Suprapubic skin (tissue), 4 donors: ENCODE results near the gene RPL35. TPM values are rescaled to one million over a fixed set of nuclear protein-coding genes. Genes with fewer than 3 reads are reported as not detected.

Experiments
- DNase-seq, 2 donors: peaks; one replicate each; pipeline ENCODE4 v3.0.0-alpha.2; 2019; ENCODE audit warnings: low spot score in 2 of 2
- H3K27ac ChIP-seq: fragments of 200-600 bp; sonication (generic); one replicate; pipeline ENCODE4 v1.5.1; 2019
- H3K27me3 ChIP-seq: fragments of 200-600 bp; sonication (generic); one replicate; pipeline ENCODE4 v1.5.1; 2019
- H3K36me3 ChIP-seq: fragments of 200-600 bp; sonication (generic); one replicate; pipeline ENCODE4 v1.5.1; 2019
- H3K4me1 ChIP-seq: fragments of 200-600 bp; sonication (generic); one replicate; pipeline ENCODE4 v1.5.1; 2019
- H3K4me3 ChIP-seq: fragments of 200-600 bp; sonication (generic); one replicate; pipeline ENCODE4 v1.5.1; 2019; ENCODE audit warnings: mild to moderate bottlenecking
- H3K9me3 ChIP-seq: fragments of 200-600 bp; sonication (generic); one replicate; pipeline ENCODE4 v1.5.1; 2019
- EP300 ChIP-seq: sonication (generic); formaldehyde crosslinking; IDR thresholded peaks from one replicate; pipeline ENCODE4 v1.6.1; 2017; ENCODE audit warnings: antibody characterized with exemption
- POLR2A ChIP-seq, 2 donors: fragments of 450-650 bp; IDR thresholded peaks; one replicate each; pipeline ENCODE4 v1.6.1; 2017; ENCODE audit warnings: antibody characterized with exemption in 2 of 2, mild to moderate bottlenecking in 2 of 2, moderate library complexity in 2 of 2
- POLR2AphosphoS5 ChIP-seq, 3 donors: sonication (generic); formaldehyde crosslinking; IDR thresholded peaks; one replicate each; pipeline ENCODE4 v1.6.1; 2017; ENCODE audit warnings: antibody characterized with exemption in 3 of 3
- WGBS: methylation state at CpG from one replicate; pipeline ENCODE4 v1.1.5; 2018; 5-methylcytosine and 5-hydroxymethylcytosine counted together
- total RNA-seq, 4 donors: library from RNA; depleted of rRNA; stranded (reverse); fragments of >200 nt; gene quantifications; one replicate each; pipeline ENCODE4 v1.1.0, GENCODE V29; 2016
- TF ChIP-seq, protein P1 (sequence below), 2 donors: fragments of 200-600 bp in 1 of 2; fragments of 450-650 bp in 1 of 2; sonication (generic) in 1 of 2; IDR thresholded peaks; one replicate each; pipeline ENCODE4 v1.5.1; 2016 to 2019; ENCODE audit warnings: antibody characterized with exemption in 2 of 2, mild to moderate bottlenecking in 1 of 2, moderate library complexity in 1 of 2

RPL35 gene
- total RNA-seq, 4 donors from 2014 or later, result 1,001 to 2,050 (median 1,799) TPM

DNA sequence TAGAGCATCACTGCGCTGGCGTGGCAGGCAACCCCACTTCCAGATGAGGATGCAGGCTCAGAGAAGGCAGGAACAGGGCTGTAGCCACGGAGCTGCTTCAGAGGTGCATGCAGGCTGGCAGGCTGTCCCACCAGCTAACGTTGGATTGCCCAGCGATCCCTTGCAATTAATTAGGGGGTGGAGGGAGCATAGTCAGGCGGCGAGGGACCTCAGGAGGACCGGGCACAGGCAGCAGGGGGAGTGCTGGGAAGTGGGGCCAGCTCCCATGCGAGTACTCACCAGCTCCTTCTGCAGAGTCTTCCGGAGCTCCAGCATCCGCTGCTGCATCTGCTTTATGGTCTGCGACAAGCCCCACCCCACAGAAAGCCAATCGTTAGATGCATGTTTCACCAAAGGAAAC, 20.5 kb upstream of the RPL35 start:
- WGBS, result 70% methylated on average over 8 of the region's 13 CpGs
- Histone ChIP-seq H3K9me3 (no peaks in the 10 kb centered on the region), H3K27me3 (no peaks in the 10 kb centered on the region), H3K36me3 (peaks cover 82% of the 10 kb centered on the region), H3K27ac (no peak overlapping the region), H3K4me1 (no peaks in the 10 kb centered on the region), H3K4me3 (no peak overlapping the region)
- DNase-seq, result no peak
- TF ChIP-seq, protein P1, sequence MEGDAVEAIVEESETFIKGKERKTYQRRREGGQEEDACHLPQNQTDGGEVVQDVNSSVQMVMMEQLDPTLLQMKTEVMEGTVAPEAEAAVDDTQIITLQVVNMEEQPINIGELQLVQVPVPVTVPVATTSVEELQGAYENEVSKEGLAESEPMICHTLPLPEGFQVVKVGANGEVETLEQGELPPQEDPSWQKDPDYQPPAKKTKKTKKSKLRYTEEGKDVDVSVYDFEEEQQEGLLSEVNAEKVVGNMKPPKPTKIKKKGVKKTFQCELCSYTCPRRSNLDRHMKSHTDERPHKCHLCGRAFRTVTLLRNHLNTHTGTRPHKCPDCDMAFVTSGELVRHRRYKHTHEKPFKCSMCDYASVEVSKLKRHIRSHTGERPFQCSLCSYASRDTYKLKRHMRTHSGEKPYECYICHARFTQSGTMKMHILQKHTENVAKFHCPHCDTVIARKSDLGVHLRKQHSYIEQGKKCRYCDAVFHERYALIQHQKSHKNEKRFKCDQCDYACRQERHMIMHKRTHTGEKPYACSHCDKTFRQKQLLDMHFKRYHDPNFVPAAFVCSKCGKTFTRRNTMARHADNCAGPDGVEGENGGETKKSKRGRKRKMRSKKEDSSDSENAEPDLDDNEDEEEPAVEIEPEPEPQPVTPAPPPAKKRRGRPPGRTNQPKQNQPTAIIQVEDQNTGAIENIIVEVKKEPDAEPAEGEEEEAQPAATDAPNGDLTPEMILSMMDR (IDR thresholded peaks at IDR 0.05), result no peak
- TF ChIP-seq EP300 (no peak), POLR2AphosphoS5 (IDR thresholded peaks at IDR 0.05) (no peak), POLR2A (IDR thresholded peaks at IDR 0.05) (no peak)

DNA sequence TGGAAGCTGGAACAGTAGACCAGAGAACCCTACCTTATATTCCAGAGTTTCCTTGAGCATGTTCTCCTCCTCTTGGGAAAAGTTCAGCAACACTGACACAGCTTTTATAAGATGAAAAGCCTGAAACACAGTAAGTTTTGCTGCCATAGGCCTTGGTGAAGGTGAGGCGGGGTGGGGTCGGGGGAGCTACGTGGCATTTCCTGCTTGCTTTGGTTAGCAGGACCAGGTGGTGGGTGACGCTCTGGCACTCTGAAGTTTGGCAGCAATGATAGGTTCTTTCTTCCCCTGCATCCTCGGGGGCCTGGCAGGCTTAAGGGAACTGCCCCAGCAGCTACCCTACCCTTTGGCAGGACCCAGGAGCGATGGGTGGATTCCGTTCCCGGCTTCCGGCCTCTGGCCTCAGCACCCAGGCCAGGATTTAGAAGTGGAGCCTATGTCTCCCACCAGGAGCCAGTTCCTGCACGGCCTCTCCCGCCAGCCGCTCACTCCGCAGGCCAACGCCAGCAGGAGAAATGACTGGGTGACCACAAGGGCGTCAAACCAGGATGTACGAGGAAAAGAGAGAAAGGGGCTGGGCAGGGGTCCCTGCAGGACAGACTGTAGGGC, 19.5 kb upstream of the RPL35 start:
- 89% methylated on average over 14 of the region's 16 CpGs for WGBS
- no peaks in the 10 kb centered on the region for H3K27me3 ChIP-seq
- no peaks in the 10 kb centered on the region for H3K9me3 ChIP-seq
- H3K4me3 ChIP-seq, result no peak overlapping the region
- peaks cover 82% of the 10 kb centered on the region for H3K36me3 ChIP-seq
- no peaks in the 10 kb centered on the region for H3K4me1 ChIP-seq
- H3K27ac ChIP-seq, result no peak overlapping the region
- no peak for TF ChIP-seq POLR2AphosphoS5 (IDR thresholded peaks at IDR 0.05)
- TF ChIP-seq, protein P1 (IDR thresholded peaks at IDR 0.05), result no peak
- no peak for TF ChIP-seq POLR2A (IDR thresholded peaks at IDR 0.05)
- TF ChIP-seq EP300, result no peak
- DNase-seq, result no peak

DNA sequence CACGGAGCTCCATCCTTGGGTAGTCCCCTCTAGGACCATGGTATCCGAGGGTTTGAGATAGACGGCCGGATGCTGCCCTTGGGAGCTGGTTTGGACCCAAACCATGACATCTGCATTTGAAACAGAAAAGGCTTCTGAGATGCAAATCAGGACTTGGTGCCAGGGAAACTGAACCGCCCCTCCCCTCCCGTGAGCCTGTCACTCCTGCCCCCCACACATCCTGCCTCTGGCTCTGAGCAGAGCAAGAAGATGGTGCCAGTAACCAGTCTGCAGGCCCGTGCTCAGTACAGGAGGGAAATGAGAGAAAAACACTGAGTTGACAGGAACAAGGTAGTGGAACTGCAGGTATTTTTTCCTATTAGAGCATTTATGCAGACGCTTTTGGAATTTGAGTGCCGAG, 18.7 kb upstream of the RPL35 start:
- DNase-seq, result no peak
- TF ChIP-seq POLR2A (IDR thresholded peaks at IDR 0.05) (no peak), POLR2AphosphoS5 (IDR thresholded peaks at IDR 0.05) (no peak), EP300 (no peak)
- TF ChIP-seq, protein P1 (IDR thresholded peaks at IDR 0.05), result no peak
- H3K27ac ChIP-seq, result no peak overlapping the region
- H3K27me3 ChIP-seq, result no peaks in the 10 kb centered on the region
- no peaks in the 10 kb centered on the region for H3K9me3 ChIP-seq
- no peak overlapping the region for H3K4me3 ChIP-seq
- peaks cover 82% of the 10 kb centered on the region for H3K36me3 ChIP-seq
- H3K4me1 ChIP-seq, result no peaks in the 10 kb centered on the region
- WGBS, result 51% methylated on average over 9 of the region's 9 CpGs

DNA sequence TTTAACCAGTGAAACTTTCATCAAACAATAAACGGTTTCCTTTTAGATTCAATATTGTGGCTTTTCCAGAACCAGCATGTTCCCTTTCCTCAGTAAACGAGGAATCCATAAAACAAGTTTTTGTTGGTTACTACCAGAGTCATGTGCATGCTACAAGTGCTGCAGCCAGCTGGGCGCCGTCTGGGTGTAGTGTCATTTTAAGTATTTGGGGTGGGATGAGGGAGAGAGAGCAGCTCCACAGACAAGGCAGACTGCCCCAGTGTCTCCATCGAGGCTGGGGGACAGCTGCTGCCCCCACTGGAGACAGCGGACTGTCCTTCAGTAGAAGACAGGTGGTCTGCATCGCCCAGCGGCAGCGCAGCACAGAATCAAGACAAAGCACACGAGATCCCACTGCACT, 17.5 kb upstream of the RPL35 start:
- Histone ChIP-seq H3K4me3 (no peak overlapping the region), H3K36me3 (peaks cover 81% of the 10 kb centered on the region), H3K4me1 (no peaks in the 10 kb centered on the region), H3K27me3 (no peaks in the 10 kb centered on the region), H3K9me3 (no peaks in the 10 kb centered on the region), H3K27ac (no peak overlapping the region)
- WGBS, result 83% methylated on average over 10 of the region's 10 CpGs
- DNase-seq, result no peak
- TF ChIP-seq POLR2AphosphoS5 (IDR thresholded peaks at IDR 0.05), result no peak
- TF ChIP-seq, protein P1 (IDR thresholded peaks at IDR 0.05), result no peak
- TF ChIP-seq POLR2A (IDR thresholded peaks at IDR 0.05), result no peak
- no peak for TF ChIP-seq EP300

DNA sequence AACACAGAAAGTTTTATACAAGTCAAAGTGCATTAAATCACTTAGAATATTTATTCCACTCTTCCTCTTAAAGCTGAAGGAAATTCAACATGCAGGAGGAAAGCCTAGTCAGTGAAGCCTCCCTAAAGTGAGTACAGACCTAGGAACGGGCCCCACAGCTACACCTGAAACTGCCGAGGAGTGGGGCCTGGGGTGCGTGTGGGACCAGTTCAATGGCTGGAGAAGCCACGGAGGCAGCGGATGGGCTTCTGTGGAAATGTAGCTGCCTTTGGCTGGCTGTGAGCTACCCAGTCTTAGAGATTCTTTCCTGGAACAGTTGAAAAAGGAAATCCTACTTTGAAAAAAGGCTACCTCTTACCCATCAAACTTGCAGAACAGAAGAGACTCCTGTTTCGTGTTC, 16.8 kb upstream of the RPL35 start:
- Histone ChIP-seq H3K36me3 (peaks cover 85% of the 10 kb centered on the region), H3K4me3 (no peak overlapping the region), H3K27ac (no peak overlapping the region), H3K4me1 (peaks cover 7% of the 10 kb centered on the region), H3K27me3 (no peaks in the 10 kb centered on the region), H3K9me3 (no peaks in the 10 kb centered on the region)
- no peak for DNase-seq
- WGBS, result 87% methylated on average over 6 of the region's 6 CpGs
- TF ChIP-seq POLR2A (IDR thresholded peaks at IDR 0.05), result no peak
- TF ChIP-seq POLR2AphosphoS5 (IDR thresholded peaks at IDR 0.05), result no peak
- TF ChIP-seq, protein P1 (IDR thresholded peaks at IDR 0.05), result no peak
- TF ChIP-seq EP300, result no peak
